Caco-2 (cell line): Measurements from ENCODE around the gene TSFM. TPM values are rescaled to one million over a fixed set of nuclear protein-coding genes. Genes with fewer than 3 reads are reported as not detected.

ENCODE experiments used
- BruUV-seq: library from RNA; stranded (reverse); fragments of 400-500 nt; replicated peaks from 2 replicates; lab custom pipeline; 2021; lab: Mats Ljungman, UMichigan
- CTCF ChIA-PET: fragments of 300-600 bp; sonication (Branson Sonifier 250); formaldehyde crosslinking; loops from one replicate; lab custom pipeline; 2022; ENCODE audit warnings: antibody characterized with exemption; lab: Charles Lee
- POLR2A ChIA-PET: fragments of 300-600 bp; sonication (Branson Sonifier 250); formaldehyde crosslinking; loops from one replicate; lab custom pipeline; 2022; ENCODE audit warnings: antibody characterized with exemption; lab: Charles Lee
- DNase-seq, 2 experiments: peaks; one replicate each; pipeline versions ENCODE4 v3.0.0 to v3.0.0-alpha.2; 2020 to 2022
- H3K27me3 ChIP-seq: replicated peaks from 2 replicates; pipeline ENCODE4 v1.6.0; 2011; ENCODE audit warnings: low read length; ENCODE audit not compliant: control insufficient read depth, insufficient read depth
- H3K36me3 ChIP-seq: 2 replicates; pipeline ENCODE4 v1.5.1; 2011; ENCODE audit warnings: low read length; ENCODE audit not compliant: control insufficient read depth, insufficient read depth
- H3K4me1 ChIP-seq: fragments of 250-450 bp; sonication (Bioruptor Pico); 2 replicates; pipeline ENCODE4 v1.5.1; 2020; ENCODE audit warnings: mild to moderate bottlenecking
- H3K4me3 ChIP-seq: 2 replicates; pipeline ENCODE4 v1.5.1; 2011; ENCODE audit warnings: low read depth, mild to moderate bottlenecking, control low read depth, low read length
- H3K9me3 ChIP-seq: fragments of 250-450 bp; sonication (Bioruptor Pico); 2 replicates; pipeline ENCODE4 v1.5.1; 2020; ENCODE audit warnings: mild to moderate bottlenecking, moderate library complexity
- H3K27ac Mint-ChIP-seq: one replicate; pipeline ENCODE4 v1.8.0; 2022; ENCODE audit warnings: mixed read lengths; ENCODE audit not compliant: unreplicated experiment
- H3K27me3 Mint-ChIP-seq: one replicate; pipeline ENCODE4 v1.8.0; 2022; ENCODE audit warnings: mixed read lengths; ENCODE audit not compliant: insufficient read depth, unreplicated experiment
- H3K36me3 Mint-ChIP-seq: one replicate; pipeline ENCODE4 v1.8.0; 2022; ENCODE audit warnings: mild to moderate bottlenecking, mixed read lengths; ENCODE audit not compliant: insufficient read depth, unreplicated experiment
- H3K4me1 Mint-ChIP-seq: one replicate; pipeline ENCODE4 v1.8.0; 2022; ENCODE audit warnings: low read depth, mixed read lengths; ENCODE audit not compliant: unreplicated experiment
- H3K4me3 Mint-ChIP-seq: one replicate; pipeline ENCODE4 v1.8.0; 2022; ENCODE audit warnings: mild to moderate bottlenecking, moderate library complexity, mixed read lengths; ENCODE audit not compliant: unreplicated experiment
- H3K9me3 Mint-ChIP-seq: one replicate; pipeline ENCODE4 v1.8.0; 2022; ENCODE audit warnings: mixed read lengths; ENCODE audit not compliant: unreplicated experiment
- CTCF ChIP-seq, 2 experiments: fragments of 200-600 bp in 1 of 2; IDR thresholded peaks; 1 replicate in 1 of 2; 2 replicates in 1 of 2; pipeline versions ENCODE4 v1.5.1 to v1.8.0; 2011 to 2022; ENCODE audit warnings: antibody characterized with exemption in 1 of 2, control low read depth in 1 of 2, inconsistent platforms in 1 of 2, low read depth in 1 of 2, low read length in 1 of 2, mild to moderate bottlenecking in 1 of 2, moderate library complexity in 1 of 2; ENCODE audit not compliant: insufficient read depth in 1 of 2, severe bottlenecking in 1 of 2, unreplicated experiment in 1 of 2
- intact Hi-C: fragments of 100-400 bp; cut with micrococcal nuclease; formaldehyde crosslinking; loops from one replicate; pipeline ENCODE4 v1.10.0; 2022; ENCODE audit not compliant: unreplicated experiment
- total RNA-seq: library from RNA; stranded (reverse); gene quantifications from 2 replicates; pipeline ENCODE4 v1.2.3, GENCODE V29; 2022

The TSFM gene
- total RNA-seq, 1 experiment from 2014 or later = 57.5 TPM

- Mint-ChIP-seq H3K9me3 (no peaks in the 10 kb centered on the region), H3K36me3 (peaks cover 21% of the 10 kb centered on the region), H3K27me3 (no peaks in the 10 kb centered on the region), H3K4me3 (no peak overlapping the region), H3K27ac (no peak overlapping the region), H3K4me1 (peaks cover 38% of the 10 kb centered on the region)
- no peaks in the 10 kb centered on the region for H3K27me3 ChIP-seq
- no peak for TF ChIP-seq CTCF (IDR thresholded peaks at IDR 0.05; ENCODE audit: insufficient read depth in 1 of 2, low read depth in 1 of 2, low read length in 1 of 2, severe bottlenecking in 1 of 2, unreplicated experiment in 1 of 2)
- no peak for DNase-seq
- ChIA-PET POLR2A (interaction anchor here (0.6 kb wide), 1 partner anchor 54 kb away, joined by 4 read pairs; no protein-coding TSS in a partner anchor), CTCF (no interaction called here)
- H3K4me1 ChIP-seq = peaks cover 40% of the 10 kb centered on the region
- intact Hi-C loops = no loop called here
- no peaks in the 10 kb centered on the region; the same call in 1 of the 2 replicates for H3K36me3 ChIP-seq
- no TSS peak for BruUV-seq
- H3K4me3 ChIP-seq = no peak overlapping the region
- H3K9me3 ChIP-seq = no peaks in the 10 kb centered on the region
Measured at GRCh38 chr12:57840726-57841125, 58.1 kb downstream of the TSFM start.

- Mint-ChIP-seq H3K4me3 (no peak overlapping the region), H3K27me3 (no peaks in the 10 kb centered on the region), H3K36me3 (peaks cover 21% of the 10 kb centered on the region), H3K9me3 (no peaks in the 10 kb centered on the region), H3K4me1 (peaks cover 38% of the 10 kb centered on the region), H3K27ac (no peak overlapping the region)
- no peak for DNase-seq
- no peak overlapping the region for H3K4me3 ChIP-seq
- POLR2A ChIA-PET = no interaction called here
- BruUV-seq = no TSS peak
- CTCF ChIA-PET = interaction anchor here (2.1 kb wide), 1 partner anchor 55 kb away, joined by 9 read pairs; no protein-coding TSS in a partner anchor
- H3K27me3 ChIP-seq = no peaks in the 10 kb centered on the region
- intact Hi-C loops = no loop called here
- H3K9me3 ChIP-seq = no peaks in the 10 kb centered on the region
- no peaks in the 10 kb centered on the region; the same call in 1 of the 2 replicates for H3K36me3 ChIP-seq
- H3K4me1 ChIP-seq = peaks cover 40% of the 10 kb centered on the region
- no peak for TF ChIP-seq CTCF (IDR thresholded peaks at IDR 0.05; ENCODE audit: insufficient read depth in 1 of 2, low read depth in 1 of 2, low read length in 1 of 2, severe bottlenecking in 1 of 2, unreplicated experiment in 1 of 2)
Measured at GRCh38 chr12:57841445-57841844, 58.9 kb downstream of the TSFM start.

GRCh38 chr12:57842342-57843294 lies 60.0 kb downstream of the TSFM start:
- ChIA-PET POLR2A (no interaction called here), CTCF (interaction anchor here (1.4 to 2.1 kb wide), 2 partner anchors 11 to 54 kb away, joined by 4 to 9 read pairs; no protein-coding TSS in a partner anchor)
- Histone ChIP-seq H3K27me3 (no peaks in the 10 kb centered on the region), H3K4me1 (peaks cover 45% of the 10 kb centered on the region), H3K9me3 (no peaks in the 10 kb centered on the region), H3K4me3 (no peak overlapping the region), H3K36me3 (no peaks in the 10 kb centered on the region; the same call in 1 of the 2 replicates)
- intact Hi-C loops = loop anchor here (1.0 kb wide), 1 partner anchor 11 kb away; no protein-coding TSS in a partner anchor
- H3K27me3 Mint-ChIP-seq = no peaks in the 10 kb centered on the region
- H3K36me3 Mint-ChIP-seq = peaks cover 30% of the 10 kb centered on the region
- H3K4me3 Mint-ChIP-seq = peak overlapping the region; percentile 76
- TF ChIP-seq CTCF (IDR thresholded peaks at IDR 0.05; ENCODE audit: insufficient read depth in 1 of 2, low read depth in 1 of 2, low read length in 1 of 2, severe bottlenecking in 1 of 2, unreplicated experiment in 1 of 2) = no peak
- no peak overlapping the region for H3K27ac Mint-ChIP-seq
- H3K4me1 Mint-ChIP-seq = peaks cover 37% of the 10 kb centered on the region
- peak in 1 of 2 experiments; percentile 41 for DNase-seq
- H3K9me3 Mint-ChIP-seq = no peaks in the 10 kb centered on the region
- no TSS peak for BruUV-seq
